Panc1 (cell line): ENCODE measurements around the gene CEP170. TPM values are rescaled to one million over a fixed set of nuclear protein-coding genes. Genes with fewer than 3 reads are reported as not detected.
"Not testable (repeated sequence)": the region's sequence is repeated elsewhere in the genome, so short reads cannot be mapped to it uniquely, and the experiment has no call there.

Source experiments
- ATAC-seq: fragments of 200-7000 bp; cut with Tn5 transposase; 2 replicates; pipeline ENCODE4 v1.9.1; 2020; ENCODE audit warnings: mild to moderate bottlenecking, moderate library complexity
- BruUV-seq: library from RNA; stranded (reverse); fragments of 400-500 nt; replicated peaks from 2 replicates; lab custom pipeline; 2021; lab: Mats Ljungman, UMichigan
- CTCF ChIA-PET: fragments of 300-600 bp; sonication (Branson Sonifier 250); formaldehyde crosslinking; loops from one replicate; lab custom pipeline; 2022; ENCODE audit warnings: antibody characterized with exemption; lab: Charles Lee
- POLR2A ChIA-PET: fragments of 300-600 bp; sonication (Branson Sonifier 250); formaldehyde crosslinking; loops from one replicate; lab custom pipeline; 2022; ENCODE audit warnings: antibody characterized with exemption; lab: Charles Lee
- DNase-seq: peaks from one replicate; pipeline ENCODE4 v3.0.0-alpha.2; 2010; ENCODE audit warnings: low read depth, low spot score
- H3K27ac ChIP-seq: 2 replicates; pipeline ENCODE4 v1.5.1; 2011; ENCODE audit warnings: mild to moderate bottlenecking, low read length, inconsistent platforms
- H3K27me3 ChIP-seq: fragments of 200-500 bp; sonication (Bioruptor generic); 2 replicates; pipeline ENCODE4 v1.6.0; 2014; ENCODE audit warnings: low read length, inconsistent platforms; ENCODE audit not compliant: control insufficient read depth, insufficient read depth
- H3K36me3 ChIP-seq: fragments of 200-500 bp; sonication (Bioruptor generic); 2 replicates; pipeline ENCODE4 v1.5.1; 2014; ENCODE audit warnings: inconsistent platforms, mild to moderate bottlenecking, low read length, moderate library complexity; ENCODE audit not compliant: control insufficient read depth, insufficient read depth
- H3K4me1 ChIP-seq: 2 replicates; pipeline ENCODE4 v1.5.1; 2011; ENCODE audit warnings: inconsistent platforms, mild to moderate bottlenecking, low read length, moderate library complexity; ENCODE audit not compliant: control insufficient read depth, insufficient read depth
- H3K4me3 ChIP-seq, 2 experiments: 2 replicates each; pipeline ENCODE4 v1.5.1; 2011 to 2012; ENCODE audit warnings: low read depth in 2 of 2, low read length in 2 of 2, mild to moderate bottlenecking in 2 of 2, inconsistent platforms in 1 of 2, moderate library complexity in 1 of 2
- H3K9me3 ChIP-seq: fragments of 200-500 bp; sonication (Bioruptor generic); 2 replicates; pipeline ENCODE4 v1.5.1; 2014; ENCODE audit warnings: low read depth, mild to moderate bottlenecking, inconsistent platforms, low read length, moderate library complexity; ENCODE audit not compliant: control insufficient read depth, insufficient read depth
- in situ Hi-C: cut with HindIII; loops from 2 replicates; pipeline ENCODE4 v1.10.0; 2016; ENCODE audit warnings: low sequenced_read_pairs, low pct_unique_long_range_greater_than_20kb
- intact Hi-C: fragments of 100-400 bp; cut with micrococcal nuclease; formaldehyde crosslinking; loops from one replicate; pipeline ENCODE4 v1.10.0; 2022; ENCODE audit not compliant: unreplicated experiment
- total RNA-seq: library from RNA; stranded (reverse); gene quantifications from one replicate; pipeline ENCODE4 v1.2.1, GENCODE V29; 2021; ENCODE audit not compliant: unreplicated experiment

CEP170 gene
- total RNA-seq, 1 experiment from 2014 or later = 89.3 TPM

GRCh38 chr1:243203196-243203595 lies 51.9 kb downstream of the CEP170 start:
- POLR2A ChIA-PET, H3K27me3 ChIP-seq, in situ Hi-C loops, intact Hi-C loops, ATAC-seq, H3K4me1 ChIP-seq, H3K27ac ChIP-seq, DNase-seq, H3K4me3 ChIP-seq, BruUV-seq, H3K9me3 ChIP-seq, CTCF ChIA-PET, H3K36me3 ChIP-seq: not testable (repeated sequence)

GRCh38 chr1:243201316-243201715 lies 53.8 kb downstream of the CEP170 start:
- intact Hi-C loops, DNase-seq, POLR2A ChIA-PET: not testable (repeated sequence)

GRCh38 chr1:243197524-243197923 lies 57.6 kb downstream of the CEP170 start:
- H3K36me3 ChIP-seq, H3K27me3 ChIP-seq, H3K4me1 ChIP-seq, H3K4me3 ChIP-seq, POLR2A ChIA-PET, CTCF ChIA-PET, H3K27ac ChIP-seq, in situ Hi-C loops, BruUV-seq, H3K9me3 ChIP-seq, DNase-seq, ATAC-seq, intact Hi-C loops: not testable (repeated sequence)

More at GRCh38 chr1:243201316-243201715, 53.8 kb downstream of the CEP170 start:
- H3K4me1 ChIP-seq, H3K27ac ChIP-seq, H3K9me3 ChIP-seq, H3K27me3 ChIP-seq, BruUV-seq, CTCF ChIA-PET, H3K36me3 ChIP-seq, in situ Hi-C loops, ATAC-seq, H3K4me3 ChIP-seq: not testable (repeated sequence)

GRCh38 chr1:243193330-243193729 lies 61.8 kb downstream of the CEP170 start:
- H3K27me3 ChIP-seq, H3K27ac ChIP-seq, in situ Hi-C loops, POLR2A ChIA-PET, H3K9me3 ChIP-seq, CTCF ChIA-PET, intact Hi-C loops, BruUV-seq, H3K4me3 ChIP-seq, ATAC-seq, H3K36me3 ChIP-seq, H3K4me1 ChIP-seq, DNase-seq: not testable (repeated sequence)

DNA sequence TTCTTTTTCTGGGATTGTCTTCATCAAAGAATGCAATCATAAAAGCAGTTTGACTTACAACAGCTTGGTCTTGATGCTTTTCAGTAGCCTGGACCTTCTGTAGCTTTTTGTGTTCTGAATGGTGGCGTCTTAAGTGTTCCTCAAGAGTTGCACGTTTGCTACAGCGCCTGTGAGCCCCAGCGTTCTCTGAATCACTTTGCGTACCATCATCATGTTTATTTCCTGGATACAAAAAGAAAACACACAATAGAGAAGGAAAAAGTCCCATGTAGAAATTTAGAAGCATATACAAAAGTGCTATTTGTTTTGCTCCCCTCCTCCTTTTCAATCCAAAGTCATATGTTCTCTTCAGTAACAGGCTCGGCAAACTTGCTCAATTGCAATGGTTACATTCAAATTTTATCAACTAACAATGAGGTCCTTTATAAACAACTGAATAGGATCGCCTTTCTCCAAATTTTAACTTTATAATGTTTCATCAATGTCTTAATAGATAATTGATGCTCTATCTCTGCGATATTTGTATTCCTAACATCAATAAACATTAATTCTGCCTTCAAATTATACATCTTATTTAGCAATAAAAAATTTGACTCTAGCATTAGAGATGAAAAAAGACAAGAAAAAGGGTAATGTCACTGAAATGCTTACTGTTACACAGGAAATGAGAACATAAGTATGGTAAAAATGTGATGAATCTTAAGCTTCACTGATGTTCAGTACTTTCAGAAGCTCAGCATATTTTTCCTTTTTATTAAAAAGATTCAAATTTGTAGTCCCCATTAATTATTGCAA lies 68.7 kb downstream of the CEP170 start:
- H3K27me3 ChIP-seq, H3K27ac ChIP-seq, DNase-seq, CTCF ChIA-PET, in situ Hi-C loops, ATAC-seq, H3K4me3 ChIP-seq, H3K4me1 ChIP-seq, BruUV-seq, H3K9me3 ChIP-seq, intact Hi-C loops, POLR2A ChIA-PET: not testable (repeated sequence)
- peaks cover 11% of the 10 kb centered on the region; the same call in 1 of the 2 replicates for H3K36me3 ChIP-seq

DNA sequence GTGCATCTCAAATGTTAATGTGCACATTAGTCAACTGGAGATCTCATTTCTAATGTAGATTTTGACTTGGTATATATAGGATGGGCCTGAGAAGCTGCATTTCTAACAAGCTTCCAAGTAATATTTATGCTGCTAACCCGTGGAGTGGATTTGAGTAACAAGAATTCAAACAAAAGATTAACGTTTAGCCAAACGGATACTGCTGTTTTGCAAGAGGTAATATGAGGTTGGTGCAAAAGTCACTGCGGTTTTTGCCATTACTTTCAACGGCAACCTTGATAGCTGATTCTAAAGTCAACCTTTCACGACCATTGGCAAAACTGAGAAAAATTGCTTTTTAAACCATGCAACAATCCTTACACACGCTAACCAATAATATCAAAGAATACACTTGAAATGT lies 70.3 kb downstream of the CEP170 start:
- BruUV-seq, POLR2A ChIA-PET, H3K27ac ChIP-seq, H3K4me1 ChIP-seq, CTCF ChIA-PET, in situ Hi-C loops, H3K27me3 ChIP-seq, H3K4me3 ChIP-seq, H3K9me3 ChIP-seq, DNase-seq, H3K36me3 ChIP-seq, intact Hi-C loops, ATAC-seq: not testable (repeated sequence)

GRCh38 chr1:243183661-243184060 lies 71.4 kb downstream of the CEP170 start:
- BruUV-seq, intact Hi-C loops, DNase-seq, CTCF ChIA-PET, H3K27me3 ChIP-seq, POLR2A ChIA-PET, H3K27ac ChIP-seq, H3K4me1 ChIP-seq, in situ Hi-C loops, H3K4me3 ChIP-seq, H3K9me3 ChIP-seq, H3K36me3 ChIP-seq, ATAC-seq: not testable (repeated sequence)
